Adipocyte (in vitro differentiated cells): Measurements from ENCODE around the gene KNL1.

Experiments
- DNase-seq: peaks from one replicate; pipeline ENCODE4 v3.0.0-alpha.2; 2015; ENCODE audit warnings: low read depth
- H3K27me3 ChIP-seq: replicated peaks from 2 replicates; pipeline ENCODE4 v1.7.0; 2013; ENCODE audit warnings: mild to moderate bottlenecking, low read length, moderate library complexity; ENCODE audit not compliant: control insufficient read depth, insufficient read depth
- H3K36me3 ChIP-seq: 2 replicates; pipeline ENCODE4 v1.7.0; 2013; ENCODE audit warnings: low read length, mild to moderate bottlenecking, moderate library complexity; ENCODE audit not compliant: control insufficient read depth, insufficient read depth, severe bottlenecking
- H3K4me1 ChIP-seq: 2 replicates; pipeline ENCODE4 v1.7.0; 2013; ENCODE audit warnings: mild to moderate bottlenecking, low read length, moderate library complexity; ENCODE audit not compliant: control insufficient read depth, insufficient read depth
- H3K4me3 ChIP-seq: 2 replicates; pipeline ENCODE4 v1.7.0; 2013; ENCODE audit warnings: mild to moderate bottlenecking, low read length, moderate library complexity
- H3K9ac ChIP-seq: 2 replicates; pipeline ENCODE4 v1.7.0; 2013; ENCODE audit warnings: mild to moderate bottlenecking, low read length, moderate library complexity
- H3K9me3 ChIP-seq: 2 replicates; pipeline ENCODE4 v1.7.0; 2013; ENCODE audit warnings: mild to moderate bottlenecking, low read length, moderate library complexity; ENCODE audit not compliant: control insufficient read depth

Gene KNL1

GRCh38 chr15:40590667-40591050 is 3.4 kb upstream of the KNL1 start:
- Histone ChIP-seq H3K4me3 (peak overlapping the region; percentile 78), H3K36me3 (no peaks in the 10 kb centered on the region), H3K9me3 (no peaks in the 10 kb centered on the region), H3K27me3 (no peaks in the 10 kb centered on the region), H3K4me1 (peaks cover 8% of the 10 kb centered on the region), H3K9ac (no peak overlapping the region)
- no peak for DNase-seq

GRCh38 chr15:40591389-40591788 is 2.7 kb upstream of the KNL1 start:
- Histone ChIP-seq H3K27me3 (no peaks in the 10 kb centered on the region), H3K9ac (no peak overlapping the region), H3K4me1 (peaks cover 8% of the 10 kb centered on the region), H3K36me3 (no peaks in the 10 kb centered on the region), H3K4me3 (no peak overlapping the region), H3K9me3 (no peaks in the 10 kb centered on the region)
- DNase-seq, result no peak

- no peak for DNase-seq
- Histone ChIP-seq H3K4me3 (no peak overlapping the region), H3K9me3 (no peaks in the 10 kb centered on the region), H3K9ac (no peak overlapping the region), H3K36me3 (no peaks in the 10 kb centered on the region), H3K27me3 (no peaks in the 10 kb centered on the region), H3K4me1 (peaks cover 8% of the 10 kb centered on the region)
Observed at GRCh38 chr15:40593165-40593564, 884 bp upstream of the KNL1 start.

- Histone ChIP-seq H3K36me3 (no peaks in the 10 kb centered on the region), H3K9ac (peak overlapping the region; percentile 83), H3K9me3 (no peaks in the 10 kb centered on the region), H3K27me3 (no peaks in the 10 kb centered on the region), H3K4me3 (peak overlapping the region; percentile 82), H3K4me1 (peaks cover 8% of the 10 kb centered on the region)
- DNase-seq, result peak; percentile 84
Observed at GRCh38 chr15:40594429-40594836, 384 bp downstream of the KNL1 start.

- no peak for DNase-seq
- peak overlapping the region; percentile 82 for H3K4me3 ChIP-seq
- no peaks in the 10 kb centered on the region for H3K27me3 ChIP-seq
- peaks cover 8% of the 10 kb centered on the region for H3K4me1 ChIP-seq
- no peaks in the 10 kb centered on the region for H3K9me3 ChIP-seq
- H3K9ac ChIP-seq, result peak overlapping the region; percentile 83
- H3K36me3 ChIP-seq, result no peaks in the 10 kb centered on the region
Observed at GRCh38 chr15:40595219-40595618, 1.2 kb downstream of the KNL1 start.

- no peaks in the 10 kb centered on the region for H3K9me3 ChIP-seq
- peaks cover 8% of the 10 kb centered on the region for H3K4me1 ChIP-seq
- H3K9ac ChIP-seq, result no peak overlapping the region
- H3K27me3 ChIP-seq, result no peaks in the 10 kb centered on the region
- H3K36me3 ChIP-seq, result no peaks in the 10 kb centered on the region
- H3K4me3 ChIP-seq, result no peak overlapping the region
- DNase-seq, result no peak
Observed at GRCh38 chr15:40595773-40596172, 1.7 kb downstream of the KNL1 start.

- Histone ChIP-seq H3K36me3 (no peaks in the 10 kb centered on the region), H3K9me3 (no peaks in the 10 kb centered on the region), H3K4me1 (peaks cover 8% of the 10 kb centered on the region), H3K4me3 (no peak overlapping the region), H3K9ac (no peak overlapping the region), H3K27me3 (no peaks in the 10 kb centered on the region)
- no peak for DNase-seq
Observed at GRCh38 chr15:40597024-40597423, 3.0 kb downstream of the KNL1 start.

- Histone ChIP-seq H3K36me3 (no peaks in the 10 kb centered on the region), H3K4me3 (no peak overlapping the region), H3K9me3 (no peaks in the 10 kb centered on the region), H3K9ac (no peak overlapping the region), H3K27me3 (no peaks in the 10 kb centered on the region), H3K4me1 (peaks cover 8% of the 10 kb centered on the region)
- DNase-seq, result no peak
Observed at GRCh38 chr15:40598126-40598525, 4.1 kb downstream of the KNL1 start.

- Histone ChIP-seq H3K4me1 (peaks cover 8% of the 10 kb centered on the region), H3K4me3 (no peak overlapping the region), H3K27me3 (no peaks in the 10 kb centered on the region), H3K9me3 (no peaks in the 10 kb centered on the region), H3K36me3 (no peaks in the 10 kb centered on the region), H3K9ac (no peak overlapping the region)
- DNase-seq, result no peak
Observed at GRCh38 chr15:40598672-40599071, 4.6 kb downstream of the KNL1 start.

- H3K9me3 ChIP-seq, result no peaks in the 10 kb centered on the region
- no peak for DNase-seq
- no peak overlapping the region for H3K9ac ChIP-seq
- H3K27me3 ChIP-seq, result no peaks in the 10 kb centered on the region
- H3K36me3 ChIP-seq, result no peaks in the 10 kb centered on the region
- H3K4me3 ChIP-seq, result no peak overlapping the region
- no peaks in the 10 kb centered on the region for H3K4me1 ChIP-seq
Observed at GRCh38 chr15:40600956-40601355, 6.9 kb downstream of the KNL1 start.

- no peak for DNase-seq
- Histone ChIP-seq H3K9me3 (no peaks in the 10 kb centered on the region), H3K9ac (no peak overlapping the region), H3K4me1 (no peaks in the 10 kb centered on the region), H3K4me3 (no peak overlapping the region), H3K27me3 (no peaks in the 10 kb centered on the region), H3K36me3 (no peaks in the 10 kb centered on the region)
Observed at GRCh38 chr15:40603935-40604334, 9.9 kb downstream of the KNL1 start.

GRCh38 chr15:40613080-40613479 is 19.0 kb downstream of the KNL1 start:
- H3K4me1 ChIP-seq, result no peaks in the 10 kb centered on the region
- H3K9ac ChIP-seq, result no peak overlapping the region
- H3K9me3 ChIP-seq, result no peaks in the 10 kb centered on the region
- no peak for DNase-seq
- H3K27me3 ChIP-seq, result no peaks in the 10 kb centered on the region
- H3K36me3 ChIP-seq, result no peaks in the 10 kb centered on the region
- H3K4me3 ChIP-seq, result no peak overlapping the region
